ENCODE results near the gene WNT1.

- TF ChIP-seq POLR2A (IDR thresholded peaks at IDR 0.05) (no peak), POLR2AphosphoS5 (IDR thresholded peaks at IDR 0.05) (peak in 1 of 3 donors; percentile 19), CTCF (IDR thresholded peaks at IDR 0.05) (no peak), EP300 (IDR thresholded peaks at IDR 0.05) (no peak)
Observed at GRCh38 chr12:48999371-49000131, 21.4 kb downstream of the WNT1 start, which contains the start of gene DDN.
